Uterus (tissue), 4 donors: ENCODE results near the gene ELP4. TPM values are rescaled to one million over a fixed set of nuclear protein-coding genes. Genes with fewer than 3 reads are reported as not detected.

ENCODE experiments used
- DNase-seq, 2 donors: peaks; one replicate each; pipeline ENCODE4 v3.0.0-alpha.2; 2019 to 2020
- H3K27ac ChIP-seq, 2 donors: fragments of 200-600 bp; sonication (generic); 1 replicate in 1 of 2; 2 replicates in 1 of 2; pipeline ENCODE4 v1.5.1; 2016 to 2018
- H3K27me3 ChIP-seq, 2 donors: fragments of 200-600 bp; sonication (generic); one replicate each; pipeline ENCODE4 v1.5.1; 2018 to 2019; ENCODE audit warnings: control low read depth in 1 of 2
- H3K36me3 ChIP-seq, 2 donors: fragments of 200-600 bp; sonication (generic); one replicate each; pipeline ENCODE4 v1.5.1; 2019; ENCODE audit warnings: control low read depth in 1 of 2
- H3K4me1 ChIP-seq, 2 donors: fragments of 200-600 bp; sonication (generic); one replicate each; pipeline ENCODE4 v1.5.1; 2018 to 2019; ENCODE audit warnings: control low read depth in 1 of 2
- H3K4me3 ChIP-seq, 2 donors: fragments of 200-600 bp; sonication (generic); 1 replicate in 1 of 2; 2 replicates in 1 of 2; pipeline ENCODE4 v1.5.1; 2018 to 2019; ENCODE audit warnings: mild to moderate bottlenecking in 1 of 2
- H3K9me3 ChIP-seq, 2 donors: fragments of 200-600 bp; sonication (generic); one replicate each; pipeline ENCODE4 v1.5.1; 2019; ENCODE audit warnings: control low read depth in 1 of 2
- CTCF ChIP-seq, 4 experiments: fragments of 200-600 bp in 2 of 4; fragments of 450-650 bp in 2 of 4; sonication (generic) in 2 of 4; IDR thresholded peaks; one replicate each; pipeline ENCODE4 v1.5.1; 2016 to 2019; ENCODE audit warnings: antibody characterized with exemption in 4 of 4, mild to moderate bottlenecking in 2 of 4, moderate library complexity in 1 of 4
- POLR2A ChIP-seq, 2 donors: fragments of 450-650 bp; IDR thresholded peaks; one replicate each; pipeline ENCODE4 v1.6.1; 2016; ENCODE audit warnings: antibody characterized with exemption in 2 of 2, mild to moderate bottlenecking in 1 of 2, moderate library complexity in 1 of 2
- intact Hi-C: fragments of 100-400 bp; cut with DNase I; formaldehyde crosslinking; loops from one replicate; pipeline ENCODE4 v1.15.1; 2023; ENCODE audit warnings: low total_unique reads
- total RNA-seq, 4 donors: library from RNA; depleted of rRNA in 3 of 4; stranded (reverse); fragments of >200 nt in 3 of 4; gene quantifications; one replicate each; pipeline versions ENCODE4 v1.1.0 to v1.2.4, GENCODE V29; 2014 to 2023
- donor health status: DM: yes; HTN: yes; CAD: no.

Gene ELP4
- total RNA-seq, 4 donors from 2014 or later: 18.4 to 51.2 (median 21.2) TPM

GRCh38 chr11:31608995-31609394, 99.4 kb downstream of the ELP4 start:
- H3K4me3 ChIP-seq: no peak overlapping the region

GRCh38 chr11:31610544-31610943, 101.0 kb downstream of the ELP4 start:
- Histone ChIP-seq H3K27ac (no peak overlapping the region), H3K36me3 (no peaks in the 10 kb centered on the region), H3K4me3 (no peak overlapping the region), H3K9me3 (no peaks in the 10 kb centered on the region), H3K27me3 (no peaks in the 10 kb centered on the region), H3K4me1 (no peaks in the 10 kb centered on the region)
- DNase-seq: no peak
- TF ChIP-seq POLR2A (IDR thresholded peaks at IDR 0.05) (no peak), CTCF (IDR thresholded peaks at IDR 0.05) (no peak)
- intact Hi-C loops: no loop called here

More at GRCh38 chr11:31608995-31609394, 99.4 kb downstream of the ELP4 start:
- no peaks in the 10 kb centered on the region for H3K36me3 ChIP-seq
- no peak for DNase-seq
- TF ChIP-seq POLR2A (IDR thresholded peaks at IDR 0.05) (no peak), CTCF (IDR thresholded peaks at IDR 0.05) (no peak)
- H3K27me3 ChIP-seq: no peaks in the 10 kb centered on the region
- H3K9me3 ChIP-seq: no peaks in the 10 kb centered on the region
- no peak overlapping the region for H3K27ac ChIP-seq
- intact Hi-C loops: no loop called here
- H3K4me1 ChIP-seq: no peaks in the 10 kb centered on the region

- Histone ChIP-seq H3K4me1 (no peaks in the 10 kb centered on the region), H3K4me3 (no peak overlapping the region), H3K36me3 (peaks cover 0 to 4% of the 10 kb centered on the region in 2 donors), H3K9me3 (no peaks in the 10 kb centered on the region), H3K27me3 (no peaks in the 10 kb centered on the region), H3K27ac (no peak overlapping the region)
- no peak for DNase-seq
- intact Hi-C loops: no loop called here
- TF ChIP-seq CTCF (IDR thresholded peaks at IDR 0.05) (no peak), POLR2A (IDR thresholded peaks at IDR 0.05) (no peak)
These were observed 107.7 kb downstream of the ELP4 start for GRCh38 chr11:31617246-31617645.

- Histone ChIP-seq H3K27me3 (no peaks in the 10 kb centered on the region), H3K36me3 (peaks cover 0 to 4% of the 10 kb centered on the region in 2 donors), H3K9me3 (no peaks in the 10 kb centered on the region), H3K4me1 (no peaks in the 10 kb centered on the region), H3K4me3 (no peak overlapping the region), H3K27ac (no peak overlapping the region)
- DNase-seq: no peak
- intact Hi-C loops: no loop called here
- TF ChIP-seq POLR2A (IDR thresholded peaks at IDR 0.05) (no peak), CTCF (IDR thresholded peaks at IDR 0.05) (no peak)
These were observed 110.4 kb downstream of the ELP4 start for GRCh38 chr11:31619980-31620379.

- intact Hi-C loops: no loop called here
- no peaks in the 10 kb centered on the region for H3K27me3 ChIP-seq
- no peaks in the 10 kb centered on the region for H3K9me3 ChIP-seq
- peaks cover 0 to 4% of the 10 kb centered on the region in 2 donors for H3K36me3 ChIP-seq
- TF ChIP-seq CTCF (IDR thresholded peaks at IDR 0.05) (no peak), POLR2A (IDR thresholded peaks at IDR 0.05) (no peak)
- H3K27ac ChIP-seq: no peak overlapping the region
- no peak for DNase-seq
- H3K4me1 ChIP-seq: no peaks in the 10 kb centered on the region
- H3K4me3 ChIP-seq: no peak overlapping the region
These were observed 110.9 kb downstream of the ELP4 start for GRCh38 chr11:31620434-31620833.
